ENCODE data around the gene SHMT1. TPM values are rescaled to one million over a fixed set of nuclear protein-coding genes. Genes with fewer than 3 reads are reported as not detected.
A peak's percentile ranks its signal among the peaks of the same experiment; 100 is the strongest.
"Not testable (repeated sequence)": the region's sequence is repeated elsewhere in the genome, so short reads cannot be mapped to it uniquely, and the experiment has no call there.

Gene SHMT1
- total RNA-seq, 4 donors from 2014 or later = 37.8 to 56.0 (median 49.2) TPM

DNA sequence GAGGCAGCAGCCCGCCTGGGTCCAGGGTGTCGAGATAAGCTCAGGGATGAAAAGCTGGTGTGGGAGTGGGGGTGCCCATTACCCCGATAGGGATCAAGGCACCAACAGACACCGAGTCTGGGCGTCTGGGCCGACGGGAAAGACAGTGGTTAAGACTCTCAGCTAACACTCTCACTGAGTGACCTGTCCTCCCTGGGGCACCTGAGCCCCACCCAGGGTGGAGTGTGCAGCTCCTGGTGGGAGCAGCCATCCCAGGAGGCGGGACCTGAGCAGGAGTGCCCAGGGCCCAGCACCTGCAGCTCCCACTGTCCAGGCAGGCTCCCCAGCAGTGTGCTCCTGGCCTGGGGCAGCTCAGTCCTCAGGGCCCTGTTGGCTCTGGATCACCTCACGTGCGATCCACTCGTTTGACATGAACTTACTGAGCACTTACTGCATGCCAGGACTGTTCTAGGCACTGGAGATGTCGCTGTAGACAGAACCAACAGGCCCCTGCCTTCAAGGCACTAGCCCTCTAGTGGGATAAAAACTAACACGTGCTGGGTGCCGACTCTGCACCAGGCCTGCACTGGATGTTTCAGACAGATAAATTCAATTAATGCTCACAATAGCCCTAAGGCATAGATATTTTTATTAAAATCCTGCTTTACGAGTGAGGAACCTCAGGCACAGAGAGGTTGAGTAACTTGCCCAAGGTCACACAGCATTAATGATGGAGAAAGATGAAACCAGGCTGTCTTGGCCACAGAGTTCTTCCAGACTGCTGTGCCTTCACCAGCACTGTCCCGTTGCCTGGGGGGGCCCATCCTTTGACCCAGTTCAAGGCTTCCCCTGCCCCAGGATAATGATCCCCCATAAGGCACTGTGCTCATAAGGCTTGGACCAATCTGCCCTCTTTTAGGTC is 16.1 kb upstream of the SHMT1 start:
- no peak for DNase-seq (ENCODE audit: low spot score in 2 of 2)
- WGBS = 61% methylated on average over 6 of the region's 16 CpGs
- H3K36me3 ChIP-seq = no peaks in the 10 kb centered on the region
- H3K27ac ChIP-seq = no peak overlapping the region
- peaks cover 22% of the 10 kb centered on the region for H3K27me3 ChIP-seq
- TF ChIP-seq EP300 (IDR thresholded peaks at IDR 0.05) (no peak), POLR2AphosphoS5 (IDR thresholded peaks at IDR 0.05) (no peak), POLR2A (IDR thresholded peaks at IDR 0.05) (no peak)
- TF ChIP-seq, protein P1, sequence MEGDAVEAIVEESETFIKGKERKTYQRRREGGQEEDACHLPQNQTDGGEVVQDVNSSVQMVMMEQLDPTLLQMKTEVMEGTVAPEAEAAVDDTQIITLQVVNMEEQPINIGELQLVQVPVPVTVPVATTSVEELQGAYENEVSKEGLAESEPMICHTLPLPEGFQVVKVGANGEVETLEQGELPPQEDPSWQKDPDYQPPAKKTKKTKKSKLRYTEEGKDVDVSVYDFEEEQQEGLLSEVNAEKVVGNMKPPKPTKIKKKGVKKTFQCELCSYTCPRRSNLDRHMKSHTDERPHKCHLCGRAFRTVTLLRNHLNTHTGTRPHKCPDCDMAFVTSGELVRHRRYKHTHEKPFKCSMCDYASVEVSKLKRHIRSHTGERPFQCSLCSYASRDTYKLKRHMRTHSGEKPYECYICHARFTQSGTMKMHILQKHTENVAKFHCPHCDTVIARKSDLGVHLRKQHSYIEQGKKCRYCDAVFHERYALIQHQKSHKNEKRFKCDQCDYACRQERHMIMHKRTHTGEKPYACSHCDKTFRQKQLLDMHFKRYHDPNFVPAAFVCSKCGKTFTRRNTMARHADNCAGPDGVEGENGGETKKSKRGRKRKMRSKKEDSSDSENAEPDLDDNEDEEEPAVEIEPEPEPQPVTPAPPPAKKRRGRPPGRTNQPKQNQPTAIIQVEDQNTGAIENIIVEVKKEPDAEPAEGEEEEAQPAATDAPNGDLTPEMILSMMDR (IDR thresholded peaks at IDR 0.05) = no peak
- no peak overlapping the region for H3K4me3 ChIP-seq
- H3K9me3 ChIP-seq = no peaks in the 10 kb centered on the region
- H3K4me1 ChIP-seq = peaks cover 35% of the 10 kb centered on the region

DNA sequence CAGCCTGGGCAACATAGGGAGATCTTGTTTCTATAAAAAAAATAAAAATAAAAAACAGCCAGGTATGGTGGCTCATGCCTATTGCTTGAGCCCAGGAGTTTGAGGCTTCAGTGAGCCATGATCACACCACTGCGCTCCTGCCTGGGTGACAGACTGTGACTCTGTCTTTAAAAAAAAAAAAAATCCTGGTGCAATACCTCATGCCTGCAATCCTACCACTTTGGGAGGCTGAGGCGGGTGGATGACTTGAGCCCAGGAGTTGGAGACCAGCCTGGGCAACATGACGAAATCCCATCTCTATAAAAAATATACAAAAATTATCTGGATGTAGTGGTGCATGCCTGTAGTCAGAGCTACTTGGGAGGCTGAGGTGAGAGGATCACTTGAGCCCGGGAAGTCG is 15.3 kb upstream of the SHMT1 start:
- H3K9me3 ChIP-seq; H3K36me3 ChIP-seq; H3K4me3 ChIP-seq; H3K27ac ChIP-seq; DNase-seq (ENCODE audit: low spot score in 2 of 2): not testable (repeated sequence)
- WGBS = 64% methylated on average over 5 of the region's 5 CpGs
- H3K4me1 ChIP-seq = peaks cover 35% of the 10 kb centered on the region
- peaks cover 19% of the 10 kb centered on the region for H3K27me3 ChIP-seq

DNA sequence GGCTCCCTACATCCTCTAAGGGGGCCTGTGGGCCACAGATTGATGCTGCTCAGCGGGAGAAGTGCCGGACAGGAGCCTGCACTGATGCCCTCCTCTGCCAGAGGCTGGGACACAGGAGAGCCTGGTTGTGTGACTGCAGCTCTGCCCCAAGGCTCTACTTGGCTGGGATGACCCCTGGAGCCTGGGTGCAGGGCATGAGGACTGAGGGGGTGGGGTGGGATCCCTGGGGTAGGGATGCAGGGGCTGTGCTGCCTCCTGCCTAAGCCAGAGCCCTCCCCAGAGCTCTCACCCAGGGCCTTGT is 14.8 kb upstream of the SHMT1 start:
- H3K27ac ChIP-seq = peak overlapping the region; percentile 77
- peaks cover 34% of the 10 kb centered on the region for H3K4me1 ChIP-seq
- peaks cover 15% of the 10 kb centered on the region for H3K27me3 ChIP-seq
- DNase-seq (ENCODE audit: low spot score in 2 of 2) = no peak
- no peaks in the 10 kb centered on the region for H3K9me3 ChIP-seq
- no peaks in the 10 kb centered on the region for H3K36me3 ChIP-seq
- peak overlapping the region; percentile 22 for H3K4me3 ChIP-seq
- no peak for TF ChIP-seq POLR2A (IDR thresholded peaks at IDR 0.05)
- TF ChIP-seq EP300 (IDR thresholded peaks at IDR 0.05) = no peak
- TF ChIP-seq, protein P1 (IDR thresholded peaks at IDR 0.05) = no peak
- no peak for TF ChIP-seq POLR2AphosphoS5 (IDR thresholded peaks at IDR 0.05)
- no CpG with 5 or more reads among the region's 2 CpGs for WGBS

DNA sequence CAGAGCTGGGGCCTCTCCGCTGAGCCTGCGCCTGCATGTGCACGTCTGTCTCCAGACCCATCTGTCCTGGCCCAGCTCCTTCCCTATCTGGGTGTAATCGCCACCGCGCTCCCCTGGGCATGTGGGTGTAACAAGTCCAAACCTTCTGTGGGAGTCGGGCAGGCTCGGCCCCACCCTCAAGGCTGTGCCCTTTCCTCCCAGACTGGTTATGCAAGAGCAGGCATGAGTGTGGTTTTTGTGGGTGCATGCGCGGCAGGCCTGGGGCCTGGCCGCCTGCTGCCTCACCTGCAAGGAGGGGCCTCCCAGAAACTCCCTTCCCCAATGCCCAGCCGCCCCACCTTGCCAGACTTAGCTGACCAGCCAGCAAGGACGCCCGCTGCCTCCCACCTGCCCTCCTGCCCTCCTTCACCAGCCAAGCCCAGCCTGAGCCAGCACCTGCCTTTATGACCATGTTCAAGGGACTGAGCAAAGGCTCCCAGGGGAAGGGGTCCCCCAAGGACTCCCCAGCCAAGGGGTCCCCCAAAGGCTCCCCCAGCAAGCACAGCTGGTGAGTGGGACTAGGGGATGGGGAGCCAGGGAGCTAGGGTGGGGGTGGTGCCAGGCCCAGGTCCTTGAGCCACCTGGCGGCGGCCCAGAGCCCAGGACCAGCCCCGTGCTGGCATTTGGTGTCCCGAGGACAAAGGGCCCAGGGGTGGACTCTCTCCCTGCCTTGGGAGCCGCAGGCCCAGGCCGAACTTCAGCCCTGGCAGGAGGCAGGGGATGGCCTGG is 14.3 kb upstream of the SHMT1 start, which contains the start of gene EVPLL:
Gene EVPLL (plus strand): TSS at position 342 of the 768 bp plus-strand sequence. CDS start 3,160 bp downstream, outside the sequence.
- Histone ChIP-seq H3K27ac (peak within 1 kb of the TSS; percentile 77), H3K27me3 (peaks cover 10% of the 10 kb centered on the region), H3K4me1 (peaks cover 29% of the 10 kb centered on the region), H3K36me3 (no peaks in the 10 kb centered on the region), H3K9me3 (no peaks in the 10 kb centered on the region), H3K4me3 (peak within 1 kb of the TSS; percentile 22)
- peak in 1 of 2 donors; percentile 84 for DNase-seq (ENCODE audit: low spot score in 2 of 2)
- TF ChIP-seq, protein P1 (IDR thresholded peaks at IDR 0.05) = no peak
- TF ChIP-seq POLR2A (IDR thresholded peaks at IDR 0.05) (no peak), EP300 (IDR thresholded peaks at IDR 0.05) (no peak), POLR2AphosphoS5 (IDR thresholded peaks at IDR 0.05) (no peak)
- no CpG with 5 or more reads among the region's 20 CpGs for WGBS

DNA sequence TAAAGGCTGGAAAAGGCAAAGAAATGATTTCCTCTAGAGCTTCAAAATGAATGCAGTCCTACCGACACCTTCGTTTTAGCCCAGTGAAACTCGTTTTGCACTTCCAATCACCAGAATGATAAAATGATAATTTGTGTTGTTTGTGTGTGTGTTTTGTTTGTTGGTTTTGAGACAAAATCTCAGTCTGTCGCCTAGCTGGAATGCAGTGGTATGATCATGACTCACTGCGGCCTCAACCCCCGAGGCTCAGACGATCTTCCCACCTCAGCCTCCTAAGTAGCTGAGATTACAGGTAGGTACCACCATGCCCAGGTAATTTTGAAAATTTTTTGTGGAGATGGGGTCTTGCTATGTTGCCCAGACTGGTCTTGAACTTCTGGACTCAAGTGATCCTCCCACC is 10.9 kb upstream of the SHMT1 start:
- no peaks in the 10 kb centered on the region for H3K36me3 ChIP-seq
- DNase-seq (ENCODE audit: low spot score in 2 of 2) = no peak
- no peak overlapping the region for H3K4me3 ChIP-seq
- H3K27me3 ChIP-seq = no peaks in the 10 kb centered on the region
- no peak for TF ChIP-seq POLR2AphosphoS5 (IDR thresholded peaks at IDR 0.05)
- TF ChIP-seq, protein P1 (IDR thresholded peaks at IDR 0.05) = no peak
- no peak for TF ChIP-seq POLR2A (IDR thresholded peaks at IDR 0.05)
- TF ChIP-seq EP300 (IDR thresholded peaks at IDR 0.05) = no peak
- H3K4me1 ChIP-seq = peaks cover 22% of the 10 kb centered on the region
- 81% methylated on average over 7 of the region's 7 CpGs for WGBS
- H3K9me3 ChIP-seq = no peaks in the 10 kb centered on the region
- no peak overlapping the region for H3K27ac ChIP-seq

DNA sequence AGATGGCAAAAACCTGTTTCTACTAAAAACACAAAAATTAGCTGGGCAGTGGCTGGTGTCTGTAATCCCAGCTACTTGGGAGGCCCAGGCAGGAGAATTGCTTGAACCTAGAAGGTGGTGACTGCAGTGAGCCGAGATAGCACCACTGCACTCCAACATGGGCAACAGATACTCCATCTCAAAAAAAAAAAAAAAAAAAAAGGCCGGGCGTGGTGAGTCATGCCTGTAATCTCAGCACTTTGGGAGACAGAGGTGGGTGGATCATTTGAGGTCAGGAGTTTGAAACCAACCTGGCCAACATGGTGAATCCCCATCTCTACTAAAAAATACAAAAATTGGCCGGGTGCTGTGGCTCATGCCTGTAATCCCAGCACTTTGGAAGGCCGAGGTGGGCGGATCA is 9.8 kb upstream of the SHMT1 start:
- H3K4me3 ChIP-seq; H3K36me3 ChIP-seq; H3K27ac ChIP-seq; H3K27me3 ChIP-seq; DNase-seq (ENCODE audit: low spot score in 2 of 2); H3K9me3 ChIP-seq: not testable (repeated sequence)
- 72% methylated on average over 6 of the region's 6 CpGs for WGBS
- peaks cover 20% of the 10 kb centered on the region for H3K4me1 ChIP-seq

Measured in suprapubic skin (tissue), 4 donors.